Glutamatergic neuron (in vitro differentiated cells): ENCODE data around the gene RYR1. TPM values are rescaled to one million over a fixed set of nuclear protein-coding genes. Genes with fewer than 3 reads are reported as not detected.

Source experiments
- DNase-seq: peaks from one replicate; pipeline ENCODE4 v3.0.0; 2022
- H3K27ac Mint-ChIP-seq: one replicate; pipeline ENCODE4 v1.8.0; 2020; ENCODE audit warnings: mild to moderate bottlenecking, mixed read lengths, inconsistent platforms; ENCODE audit not compliant: unreplicated experiment
- H3K27me3 Mint-ChIP-seq: one replicate; pipeline ENCODE4 v1.8.0; 2020; ENCODE audit warnings: mild to moderate bottlenecking, moderate library complexity, mixed read lengths, inconsistent platforms; ENCODE audit not compliant: unreplicated experiment
- H3K36me3 Mint-ChIP-seq: one replicate; pipeline ENCODE4 v1.8.0; 2020; ENCODE audit warnings: mild to moderate bottlenecking, mixed read lengths, inconsistent platforms; ENCODE audit not compliant: unreplicated experiment
- H3K4me1 Mint-ChIP-seq: one replicate; pipeline ENCODE4 v1.8.0; 2020; ENCODE audit warnings: mild to moderate bottlenecking, low read depth, mixed read lengths, inconsistent platforms; ENCODE audit not compliant: unreplicated experiment
- H3K4me3 Mint-ChIP-seq: one replicate; pipeline ENCODE4 v1.8.0; 2020; ENCODE audit warnings: mild to moderate bottlenecking, mixed read lengths, inconsistent platforms; ENCODE audit not compliant: unreplicated experiment
- H3K9me3 Mint-ChIP-seq: one replicate; pipeline ENCODE4 v1.8.0; 2020; ENCODE audit warnings: mild to moderate bottlenecking, moderate library complexity, mixed read lengths, inconsistent platforms; ENCODE audit not compliant: unreplicated experiment
- CTCF ChIP-seq: fragments of 200-600 bp; sonication (generic); IDR thresholded peaks from one replicate; pipeline ENCODE4 v1.5.0; 2021; ENCODE audit not compliant: partially characterized antibody, unreplicated experiment
- total RNA-seq: library from RNA; stranded (reverse); fragmentation: NEBNext Ultra II Directional; extraction: Animal tissue kit (Norgen Biotek cat#: 25700); gene quantifications from one replicate; pipeline ENCODE4 v1.2.1, GENCODE V29; 2021; ENCODE audit not compliant: unreplicated experiment

The RYR1 gene
- total RNA-seq, 1 donor from 2014 or later, result 117 TPM

GRCh38 chr19:38444026-38444425 lies 10.5 kb downstream of the RYR1 start:
- peaks cover 9% of the 10 kb centered on the region for H3K36me3 Mint-ChIP-seq
- no peak for TF ChIP-seq CTCF
- H3K4me1 Mint-ChIP-seq, result peaks cover 5% of the 10 kb centered on the region

GRCh38 chr19:38445362-38445761 lies 11.9 kb downstream of the RYR1 start:
- Mint-ChIP-seq H3K36me3 (peaks cover 23% of the 10 kb centered on the region), H3K27me3 (peaks cover 10% of the 10 kb centered on the region), H3K27ac (no peak overlapping the region), H3K4me3 (no peak overlapping the region), H3K9me3 (peaks cover 8% of the 10 kb centered on the region), H3K4me1 (peaks cover 5% of the 10 kb centered on the region)
- DNase-seq, result no peak
- TF ChIP-seq CTCF, result no peak

More at GRCh38 chr19:38444026-38444425, 10.5 kb downstream of the RYR1 start:
- no peak overlapping the region for H3K4me3 Mint-ChIP-seq
- no peak overlapping the region for H3K27ac Mint-ChIP-seq
- DNase-seq, result no peak
- peaks cover 10% of the 10 kb centered on the region for H3K27me3 Mint-ChIP-seq
- peaks cover 8% of the 10 kb centered on the region for H3K9me3 Mint-ChIP-seq

- H3K9me3 Mint-ChIP-seq, result peaks cover 9% of the 10 kb centered on the region
These were observed 14.7 kb downstream of the RYR1 start for GRCh38 chr19:38448225-38448624.

GRCh38 chr19:38449518-38449917 lies 16.0 kb downstream of the RYR1 start:
- no peaks in the 10 kb centered on the region for H3K4me1 Mint-ChIP-seq
- peaks cover 18% of the 10 kb centered on the region for H3K36me3 Mint-ChIP-seq
- H3K27me3 Mint-ChIP-seq, result peaks cover 8% of the 10 kb centered on the region
- H3K9me3 Mint-ChIP-seq, result peaks cover 10% of the 10 kb centered on the region
- H3K4me3 Mint-ChIP-seq, result no peak overlapping the region
- no peak for TF ChIP-seq CTCF
- H3K27ac Mint-ChIP-seq, result no peak overlapping the region
- DNase-seq, result no peak

More at GRCh38 chr19:38448225-38448624, 14.7 kb downstream of the RYR1 start:
- Mint-ChIP-seq H3K27me3 (peaks cover 8% of the 10 kb centered on the region), H3K36me3 (peaks cover 23% of the 10 kb centered on the region), H3K27ac (no peak overlapping the region), H3K4me3 (no peak overlapping the region), H3K4me1 (no peaks in the 10 kb centered on the region)
- no peak for DNase-seq
- TF ChIP-seq CTCF, result no peak

- H3K27me3 Mint-ChIP-seq, result peaks cover 7% of the 10 kb centered on the region
- DNase-seq, result no peak
- TF ChIP-seq CTCF, result no peak
- no peaks in the 10 kb centered on the region for H3K4me1 Mint-ChIP-seq
- H3K36me3 Mint-ChIP-seq, result peaks cover 18% of the 10 kb centered on the region
- H3K4me3 Mint-ChIP-seq, result no peak overlapping the region
- H3K27ac Mint-ChIP-seq, result no peak overlapping the region
- peaks cover 3% of the 10 kb centered on the region for H3K9me3 Mint-ChIP-seq
These were observed 17.5 kb downstream of the RYR1 start for GRCh38 chr19:38451036-38451435.
